OCI-LY1 (cell line): ENCODE measurements around the gene NARF.

Experiments
- H2AFZ ChIP-seq: fragments of 200-600 bp; sonication (generic), shearing (Covaris generic); 2 replicates; pipeline ENCODE4 v1.6.0; 2014; ENCODE audit warnings: antibody characterized with exemption, mild to moderate bottlenecking, low read length
- H3F3A ChIP-seq: fragments of 200-600 bp; sonication (generic), shearing (Covaris generic); 2 replicates; pipeline ENCODE4 v1.6.0; 2014; ENCODE audit warnings: mild to moderate bottlenecking, antibody characterized with exemption, low read length, moderate library complexity; ENCODE audit not compliant: insufficient read depth
- H3K27ac ChIP-seq: fragments of 200-600 bp; sonication (generic); 2 replicates; pipeline ENCODE4 v1.5.1; 2014; ENCODE audit warnings: low read length, mixed run types, mild to moderate bottlenecking, low read depth; ENCODE audit not compliant: poor library complexity, severe bottlenecking
- H3K27me3 ChIP-seq: fragments of 200-600 bp; sonication (generic); 2 replicates; pipeline ENCODE4 v1.6.0; 2014; ENCODE audit warnings: antibody characterized with exemption, mild to moderate bottlenecking, low read length, moderate library complexity; ENCODE audit not compliant: insufficient read depth
- H3K36me3 ChIP-seq: fragments of 200-600 bp; sonication (generic); 2 replicates; pipeline ENCODE4 v1.6.1; 2014; ENCODE audit warnings: mild to moderate bottlenecking, antibody characterized with exemption, low read length, moderate library complexity, mixed read lengths; ENCODE audit not compliant: insufficient read depth
- H3K4me1 ChIP-seq: fragments of 200-600 bp; sonication (generic); 2 replicates; pipeline ENCODE4 v1.5.1; 2014; ENCODE audit warnings: mild to moderate bottlenecking, low read length, moderate library complexity; ENCODE audit not compliant: insufficient read depth, severe bottlenecking
- H3K4me2 ChIP-seq: fragments of 200-600 bp; sonication (generic), shearing (Covaris generic); 2 replicates; pipeline ENCODE4 v1.6.1; 2014; ENCODE audit warnings: low read length
- H3K4me3 ChIP-seq: fragments of 200-600 bp; sonication (generic); 2 replicates; pipeline ENCODE4 v1.5.1; 2014; ENCODE audit warnings: low read length, low read depth, mild to moderate bottlenecking, mixed read lengths; ENCODE audit not compliant: poor library complexity, severe bottlenecking
- H3K79me2 ChIP-seq: fragments of 200-600 bp; shearing (Covaris generic); 2 replicates; pipeline ENCODE4 v1.6.1; 2016; ENCODE audit warnings: mixed run types, low read length, mixed read lengths; ENCODE audit not compliant: insufficient read depth
- H3K9ac ChIP-seq: fragments of 200-600 bp; sonication (generic), shearing (Covaris generic); 2 replicates; pipeline ENCODE4 v1.6.1; 2014; ENCODE audit warnings: mild to moderate bottlenecking, low read length, mixed read lengths
- H3K9me2 ChIP-seq: fragments of 200-600 bp; sonication (generic), shearing (Covaris generic); 2 replicates; pipeline ENCODE4 v1.6.1; 2014; ENCODE audit warnings: low read depth, mild to moderate bottlenecking, low read length, mixed read lengths
- H3K9me3 ChIP-seq: fragments of 200-600 bp; shearing (Covaris generic); 2 replicates; pipeline ENCODE4 v1.6.1; 2014; ENCODE audit warnings: low read length, mixed read lengths
- H4K20me1 ChIP-seq: fragments of 200-600 bp; sonication (generic), shearing (Covaris generic); 2 replicates; pipeline ENCODE4 v1.6.0; 2016; ENCODE audit warnings: mild to moderate bottlenecking, low read length; ENCODE audit not compliant: insufficient read depth
- EZH2 ChIP-seq: fragments of 200-600 bp; sonication (generic), shearing (Covaris generic); IDR thresholded peaks from 2 replicates; pipeline ENCODE4 v1.8.0; 2017; ENCODE audit warnings: borderline replicate concordance, mixed run types, mild to moderate bottlenecking, antibody characterized with exemption, low read length, moderate library complexity, mixed read lengths
- TF ChIP-seq, protein P1 (sequence below): fragments of 200-600 bp; sonication (generic), shearing (Covaris generic); IDR thresholded peaks from 2 replicates; pipeline ENCODE4 v1.5.1; 2017; ENCODE audit warnings: mild to moderate bottlenecking, antibody characterized with exemption, low read length, moderate library complexity, mixed read lengths

Gene NARF

DNA sequence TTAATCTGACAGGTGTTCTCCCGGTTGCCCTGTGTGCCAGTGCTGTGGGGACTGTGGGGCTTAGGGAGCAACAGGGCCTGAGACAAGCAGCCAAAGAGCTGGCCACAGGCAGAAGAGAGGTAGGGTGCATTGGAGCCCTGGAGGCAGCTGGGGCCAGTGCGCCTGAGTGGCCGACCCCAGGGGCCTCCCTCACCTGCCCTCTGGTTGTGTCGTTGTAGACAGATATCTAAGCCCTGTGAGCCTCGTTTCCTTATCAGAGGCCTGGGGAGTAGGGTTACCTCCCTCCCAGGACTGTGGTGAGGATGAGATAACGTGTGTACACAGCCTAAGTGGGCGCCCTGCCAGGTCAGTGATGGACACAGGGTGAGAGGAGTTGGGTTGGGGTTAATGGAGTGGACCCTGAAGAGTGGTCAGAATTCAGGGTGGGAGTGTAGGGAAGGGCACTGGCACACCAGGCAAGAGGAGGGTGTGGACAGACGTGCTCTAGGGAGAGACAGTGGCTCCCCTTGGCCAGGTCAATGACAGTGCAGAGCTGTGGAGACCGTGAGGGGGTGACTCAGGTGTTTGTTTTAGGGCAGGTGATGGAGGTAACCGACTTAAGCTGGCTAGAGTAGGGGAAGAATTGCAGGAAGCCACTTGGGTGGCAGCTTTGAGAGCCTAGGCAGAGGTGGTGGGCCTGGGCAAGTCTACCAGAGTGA is 3.4 kb downstream of the NARF start:
- H3K27ac ChIP-seq = no peak overlapping the region
- no peaks in the 10 kb centered on the region for H4K20me1 ChIP-seq
- no peak overlapping the region for H3K9ac ChIP-seq
- no peak overlapping the region for H2AFZ ChIP-seq
- no peaks in the 10 kb centered on the region for H3F3A ChIP-seq
- peaks cover 70% of the 10 kb centered on the region for H3K36me3 ChIP-seq
- H3K4me1 ChIP-seq = peaks cover 17% of the 10 kb centered on the region
- H3K79me2 ChIP-seq = no peaks in the 10 kb centered on the region
- H3K9me2 ChIP-seq = no peaks in the 10 kb centered on the region
- no peak for TF ChIP-seq EZH2
- TF ChIP-seq, protein P1, sequence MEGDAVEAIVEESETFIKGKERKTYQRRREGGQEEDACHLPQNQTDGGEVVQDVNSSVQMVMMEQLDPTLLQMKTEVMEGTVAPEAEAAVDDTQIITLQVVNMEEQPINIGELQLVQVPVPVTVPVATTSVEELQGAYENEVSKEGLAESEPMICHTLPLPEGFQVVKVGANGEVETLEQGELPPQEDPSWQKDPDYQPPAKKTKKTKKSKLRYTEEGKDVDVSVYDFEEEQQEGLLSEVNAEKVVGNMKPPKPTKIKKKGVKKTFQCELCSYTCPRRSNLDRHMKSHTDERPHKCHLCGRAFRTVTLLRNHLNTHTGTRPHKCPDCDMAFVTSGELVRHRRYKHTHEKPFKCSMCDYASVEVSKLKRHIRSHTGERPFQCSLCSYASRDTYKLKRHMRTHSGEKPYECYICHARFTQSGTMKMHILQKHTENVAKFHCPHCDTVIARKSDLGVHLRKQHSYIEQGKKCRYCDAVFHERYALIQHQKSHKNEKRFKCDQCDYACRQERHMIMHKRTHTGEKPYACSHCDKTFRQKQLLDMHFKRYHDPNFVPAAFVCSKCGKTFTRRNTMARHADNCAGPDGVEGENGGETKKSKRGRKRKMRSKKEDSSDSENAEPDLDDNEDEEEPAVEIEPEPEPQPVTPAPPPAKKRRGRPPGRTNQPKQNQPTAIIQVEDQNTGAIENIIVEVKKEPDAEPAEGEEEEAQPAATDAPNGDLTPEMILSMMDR = no peak
- no peak overlapping the region for H3K4me3 ChIP-seq
- H3K9me3 ChIP-seq = no peaks in the 10 kb centered on the region
- no peak overlapping the region for H3K4me2 ChIP-seq
- no peaks in the 10 kb centered on the region for H3K27me3 ChIP-seq

DNA sequence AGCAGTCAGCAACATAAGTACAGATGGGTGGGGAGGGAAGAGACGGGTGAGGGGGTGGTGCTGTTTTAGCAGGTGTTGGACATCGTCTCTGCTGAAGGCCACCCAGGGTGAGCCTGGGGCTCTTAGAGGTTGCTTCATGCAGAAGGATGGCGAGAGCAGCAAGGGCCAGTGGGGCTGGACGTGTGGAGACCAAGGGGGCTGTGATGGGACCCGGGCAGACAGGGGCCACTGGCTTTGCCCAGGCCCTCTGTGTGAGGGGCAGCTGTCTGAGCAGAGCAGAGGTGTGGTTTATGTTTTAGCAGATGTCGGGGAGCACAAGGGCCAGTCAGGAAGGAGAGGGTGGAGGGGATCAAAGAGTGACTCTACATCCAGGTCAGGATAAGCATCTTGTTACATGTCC is 4.8 kb downstream of the NARF start:
- H3F3A ChIP-seq = no peaks in the 10 kb centered on the region
- no peak overlapping the region for H3K4me3 ChIP-seq
- no peaks in the 10 kb centered on the region for H3K9me2 ChIP-seq
- no peak overlapping the region for H3K9ac ChIP-seq
- H2AFZ ChIP-seq = no peak overlapping the region
- peaks cover 84% of the 10 kb centered on the region for H3K36me3 ChIP-seq
- H3K27ac ChIP-seq = no peak overlapping the region
- H4K20me1 ChIP-seq = no peaks in the 10 kb centered on the region
- peaks cover 8% of the 10 kb centered on the region for H3K4me1 ChIP-seq
- no peaks in the 10 kb centered on the region for H3K9me3 ChIP-seq
- H3K4me2 ChIP-seq = no peak overlapping the region
- H3K27me3 ChIP-seq = no peaks in the 10 kb centered on the region
- no peaks in the 10 kb centered on the region for H3K79me2 ChIP-seq
- TF ChIP-seq, protein P1 = no peak
- no peak for TF ChIP-seq EZH2

DNA sequence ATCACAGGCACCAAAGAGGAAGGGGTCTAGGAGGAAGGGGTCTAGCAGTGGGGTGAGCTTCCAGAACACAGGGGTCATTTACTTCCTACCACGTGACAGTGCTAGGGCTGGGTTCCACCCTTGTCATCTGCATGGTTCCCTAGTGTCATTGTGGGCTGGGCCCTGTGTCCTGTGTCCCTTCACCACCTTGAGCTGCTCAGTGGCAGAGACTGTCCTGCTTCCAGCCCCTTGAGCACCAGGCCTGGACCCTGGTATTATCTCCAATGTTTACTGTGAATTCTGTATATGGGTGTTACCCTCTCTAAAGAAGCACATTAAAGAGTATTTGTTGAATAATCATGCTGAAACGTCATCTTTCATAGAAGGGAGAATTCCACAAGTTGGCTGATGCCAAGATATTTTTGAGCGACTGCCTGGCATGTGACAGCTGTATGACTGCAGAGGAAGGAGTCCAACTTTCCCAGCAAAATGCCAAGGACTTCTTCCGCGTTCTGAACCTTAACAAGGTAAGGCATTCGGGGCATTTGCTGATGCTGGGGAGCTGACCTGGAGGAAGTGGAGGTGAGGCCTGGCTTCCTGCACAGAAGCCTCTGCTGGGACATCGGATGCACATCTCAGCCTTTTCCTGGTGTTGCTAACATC is 5.5 kb downstream of the NARF start:
- Histone ChIP-seq H3K9ac (no peak overlapping the region), H3K4me2 (no peak overlapping the region), H3K4me3 (no peak overlapping the region), H2AFZ (no peak overlapping the region), H3K36me3 (peaks cover 90% of the 10 kb centered on the region), H3F3A (no peaks in the 10 kb centered on the region), H3K4me1 (peaks cover 8% of the 10 kb centered on the region), H3K9me3 (no peaks in the 10 kb centered on the region), H3K27me3 (no peaks in the 10 kb centered on the region), H3K79me2 (no peaks in the 10 kb centered on the region), H4K20me1 (no peaks in the 10 kb centered on the region), H3K27ac (no peak overlapping the region), H3K9me2 (no peaks in the 10 kb centered on the region)
- TF ChIP-seq EZH2 = no peak
